ENCODE results near the gene MTREX.

- TF ChIP-seq RAD21 (conservative IDR thresholded peaks at IDR 0.05 in 1 of 2, IDR thresholded peaks at IDR 0.05 in 1 of 2): no peak
- TF ChIP-seq CTCF (IDR thresholded peaks at IDR 0.05): no peak
- TF ChIP-seq MAX (IDR thresholded peaks at IDR 0.05): no peak
- TF ChIP-seq HMGXB4 (CRISPR knock-in tag; IDR thresholded peaks at IDR 0.05; ENCODE audit: borderline replicate concordance): no peak
- no peak for TF ChIP-seq EP300 (IDR thresholded peaks at IDR 0.05)
- TF ChIP-seq USF2 (IDR thresholded peaks at IDR 0.05): no peak
- no peak for TF ChIP-seq TP53 (CRISPR knock-in tag; IDR thresholded peaks at IDR 0.05)
Measured at GRCh38 chr5:55338810-55339243, 31.0 kb downstream of the MTREX start.
